ENCODE results near the gene MMP12.
"Not testable (repeated sequence)": the region's sequence is repeated elsewhere in the genome, so short reads cannot be mapped to it uniquely, and the experiment has no call there.

MMP12 gene

DNA sequence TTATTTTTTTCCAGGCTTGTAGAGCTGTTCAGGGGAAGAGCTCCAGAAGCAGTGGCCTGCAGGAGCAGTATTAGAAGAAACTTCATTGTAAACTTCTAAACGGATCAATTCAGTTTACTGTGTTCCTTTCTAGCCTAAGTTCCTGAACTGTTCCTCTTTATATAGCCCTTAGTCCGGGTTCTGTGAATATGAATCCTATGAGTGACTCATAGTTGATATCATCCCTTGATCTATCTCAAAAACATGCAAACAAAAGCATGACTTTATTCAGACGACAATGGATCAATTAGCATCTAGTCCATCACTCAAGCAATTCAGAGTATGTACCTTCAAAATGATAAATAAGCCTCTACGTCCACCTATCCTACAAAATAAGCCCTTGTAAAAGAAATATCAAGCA, at the start of gene MMP12:
MMP12 (minus strand) TSS at position 131 of the 400 bp plus-strand sequence; CDS start at position 86, 45 bp downstream.
- no peak for DNase-seq (ENCODE audit: low read depth)

DNA sequence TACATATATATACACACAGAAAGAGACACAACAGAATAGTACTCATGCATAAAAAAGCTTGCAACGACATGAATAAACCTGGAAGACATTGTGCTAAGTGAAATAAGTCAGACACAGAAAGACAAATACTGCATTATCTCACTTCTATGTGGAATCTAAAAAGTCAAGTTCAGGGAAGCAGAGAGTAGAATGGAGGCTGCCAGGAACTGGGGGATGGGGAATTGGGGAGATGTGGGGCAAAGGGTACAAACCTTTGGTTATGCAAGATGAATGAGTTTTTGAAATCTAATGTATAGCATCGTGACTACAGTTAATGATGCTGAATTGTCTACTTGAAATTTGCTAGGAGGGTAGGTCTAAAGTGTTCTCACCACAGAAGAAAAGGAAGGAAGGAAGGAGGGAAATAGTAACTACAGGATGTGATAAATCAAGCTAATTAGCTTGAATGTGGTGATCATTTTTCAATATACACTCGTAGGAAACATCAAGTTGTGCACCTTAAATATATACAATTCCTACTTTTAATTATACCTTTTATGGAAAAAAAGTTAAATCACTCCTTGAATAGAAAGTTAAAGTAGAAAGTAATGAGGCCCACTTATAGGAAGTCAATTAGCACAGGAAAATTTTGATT, 46.9 kb upstream of the MMP12 start:
- no peak for DNase-seq (ENCODE audit: low read depth)

DNA sequence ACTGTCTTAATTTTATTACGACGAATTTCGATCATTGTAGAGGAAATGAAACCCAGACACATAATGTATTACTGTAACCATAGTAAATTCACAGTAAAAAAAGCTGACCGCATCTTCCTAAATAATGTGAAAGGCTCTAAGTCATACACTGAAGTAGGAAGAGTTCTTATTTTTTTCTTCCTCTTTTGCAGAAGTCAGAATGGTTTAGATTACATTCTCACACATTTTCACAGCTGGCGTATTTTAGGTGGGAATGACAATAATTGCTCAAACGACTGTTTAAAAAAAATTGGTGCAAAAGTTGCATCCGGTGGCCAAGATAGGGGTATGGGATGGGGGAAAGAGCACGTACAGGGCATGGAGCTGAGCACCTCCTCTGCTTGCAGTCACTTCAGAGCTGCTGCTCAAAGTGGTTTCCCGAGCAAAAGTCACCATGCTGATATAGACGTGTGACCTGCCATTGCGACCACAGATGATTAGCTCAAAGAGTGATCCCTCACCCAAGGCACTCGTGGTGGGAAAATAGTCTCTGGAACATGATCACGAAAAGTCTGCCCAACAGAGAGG, 45.4 kb upstream of the MMP12 start:
- DNase-seq (ENCODE audit: low read depth), result no peak

DNA sequence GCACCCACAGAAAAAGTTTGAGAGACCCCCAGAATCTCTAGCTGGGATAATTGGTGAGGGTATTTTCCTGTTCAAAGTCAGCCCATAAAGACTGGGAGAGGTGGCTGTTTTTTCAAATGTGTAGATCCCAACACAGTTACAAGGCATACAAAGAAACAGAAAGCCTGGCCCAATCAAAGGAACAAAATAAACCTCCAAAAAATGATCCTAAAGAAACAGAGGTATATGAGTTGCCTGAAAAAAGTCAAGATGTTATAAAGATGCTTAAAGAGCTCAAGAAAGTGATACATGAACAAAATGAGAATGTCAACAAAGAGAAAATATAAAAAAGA, 40.2 kb upstream of the MMP12 start:
- no peak for DNase-seq (ENCODE audit: low read depth)

DNA sequence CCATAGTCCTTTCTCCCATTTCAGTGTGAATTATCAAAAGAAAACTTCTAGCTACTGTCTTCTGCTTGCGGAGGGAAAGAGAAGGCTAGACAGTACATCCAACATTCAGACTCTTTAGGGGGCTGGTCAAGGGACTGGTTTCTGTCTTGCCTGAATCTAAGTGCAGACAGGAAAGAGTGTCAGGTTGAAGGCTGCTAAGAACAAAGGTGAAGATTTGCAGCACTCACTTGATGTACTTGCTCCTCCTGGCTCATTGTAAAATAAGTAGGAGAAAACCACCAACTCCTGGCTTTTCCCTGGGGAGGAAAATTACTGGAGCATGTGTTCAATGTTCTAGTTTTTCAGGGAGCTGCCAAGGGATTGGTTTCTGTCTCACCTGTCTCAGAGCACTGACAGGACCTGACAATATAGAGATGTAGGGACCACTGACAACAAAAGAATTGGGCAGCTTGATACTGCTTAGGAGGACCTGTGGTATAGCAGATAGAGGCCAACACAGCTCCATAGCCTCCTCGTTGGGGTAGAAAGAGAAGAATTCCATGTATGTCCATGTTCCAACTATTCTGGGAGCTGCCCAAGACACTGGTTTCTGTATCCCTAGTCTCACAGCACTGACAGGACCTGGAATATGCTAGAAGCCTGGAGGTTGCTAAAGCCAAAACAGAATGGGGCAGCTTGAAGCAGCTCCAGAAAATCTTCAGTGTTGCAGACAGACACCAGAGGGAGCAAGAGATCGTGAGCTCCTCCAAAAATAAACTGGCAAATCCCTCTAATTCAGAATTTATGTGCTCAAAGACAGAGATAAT, 39.7 kb upstream of the MMP12 start:
- no peak for DNase-seq (ENCODE audit: low read depth)

DNA sequence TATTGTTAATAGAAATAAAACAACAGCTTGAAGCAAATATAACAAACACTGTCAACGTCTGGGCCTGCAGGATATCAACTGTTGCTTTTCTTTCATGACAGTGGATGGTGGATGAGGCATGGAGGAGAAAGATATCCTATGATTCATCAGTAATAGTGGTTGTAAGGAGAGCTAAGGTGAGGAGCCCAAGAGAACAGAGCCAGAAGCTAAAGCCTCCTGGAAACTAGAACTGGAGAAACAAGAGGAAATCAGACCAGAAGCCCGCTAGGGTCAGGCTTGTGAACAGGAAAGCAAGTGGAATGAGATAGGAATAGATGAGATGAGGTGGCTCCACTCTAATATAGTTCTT, 37.7 kb upstream of the MMP12 start:
- DNase-seq (ENCODE audit: low read depth), result no peak

DNA sequence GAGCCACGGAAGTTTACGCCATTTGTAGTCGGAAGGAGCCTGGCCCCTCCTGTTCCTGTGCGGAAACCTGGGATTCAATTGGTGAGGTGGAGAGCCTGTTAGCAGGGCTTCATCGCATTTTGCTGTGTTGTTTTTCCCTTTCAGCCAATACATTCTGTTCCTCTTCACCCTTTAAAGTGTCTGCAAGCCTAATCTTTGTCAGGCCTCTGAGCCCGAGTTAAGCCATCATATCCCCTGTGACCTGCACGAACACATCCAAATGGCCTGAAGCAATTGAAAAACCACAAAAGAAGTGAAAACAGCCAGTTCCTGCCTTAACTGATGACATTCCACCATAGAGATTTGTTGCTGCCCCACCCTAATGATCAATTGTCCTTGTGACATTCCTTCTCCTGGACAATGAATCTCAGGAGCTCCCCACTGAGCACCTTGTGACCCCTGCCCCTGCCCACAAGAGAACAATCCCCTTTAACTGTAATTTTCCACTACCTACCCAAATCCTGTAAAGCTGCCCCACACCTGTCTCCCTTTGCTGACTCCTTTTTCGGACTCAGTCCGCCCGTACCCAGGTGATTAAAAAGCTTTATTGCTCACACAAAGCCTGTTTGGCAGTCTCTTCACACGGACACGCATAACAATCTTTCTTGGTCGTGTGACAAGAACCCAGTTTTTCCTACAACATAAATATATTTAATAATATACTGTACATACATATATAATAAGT, 37.1 kb upstream of the MMP12 start:
- no peak for DNase-seq (ENCODE audit: low read depth)

DNA sequence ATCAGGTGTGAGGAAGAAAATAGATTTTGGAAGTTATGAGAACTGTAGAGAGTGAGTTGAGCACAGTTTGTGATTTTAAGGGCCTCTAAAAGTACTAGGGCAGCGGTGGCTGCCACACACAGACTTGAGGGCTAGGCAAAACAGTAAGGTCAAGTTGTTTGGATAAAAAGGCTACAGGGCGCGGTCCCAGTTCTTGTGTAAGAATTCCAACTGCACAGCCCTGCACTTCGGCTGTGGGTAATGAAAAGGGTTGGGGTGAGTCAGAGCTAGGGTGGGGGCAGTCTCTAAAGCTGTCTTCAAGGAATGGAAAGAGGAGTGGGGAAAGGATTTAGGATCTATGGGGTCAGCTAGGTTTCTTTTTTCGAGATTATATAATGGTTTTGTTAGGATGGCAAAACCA, 31.1 kb upstream of the MMP12 start:
- not testable (repeated sequence) for DNase-seq (ENCODE audit: low read depth)

DNA sequence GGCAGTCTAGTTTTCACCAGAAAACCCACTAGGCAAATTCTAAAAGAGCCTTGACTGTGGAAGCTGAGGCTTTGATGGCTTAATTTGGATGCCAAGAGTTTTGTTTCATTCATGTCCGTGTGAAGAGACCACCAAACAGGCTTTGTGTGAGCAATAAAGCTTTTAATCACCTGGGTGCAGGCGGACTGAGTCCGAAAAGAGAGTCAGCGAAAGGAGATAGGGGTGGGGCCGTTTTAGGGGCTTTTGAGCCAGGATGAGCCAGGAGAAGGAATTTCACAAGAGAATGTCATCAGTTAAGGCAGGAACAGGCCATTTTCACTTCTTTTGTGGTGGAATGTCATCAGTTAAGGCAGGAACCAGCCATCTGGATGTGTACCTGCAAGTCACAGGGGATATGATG, 29.1 kb upstream of the MMP12 start:
- DNase-seq (ENCODE audit: low read depth), result not testable (repeated sequence)

DNA sequence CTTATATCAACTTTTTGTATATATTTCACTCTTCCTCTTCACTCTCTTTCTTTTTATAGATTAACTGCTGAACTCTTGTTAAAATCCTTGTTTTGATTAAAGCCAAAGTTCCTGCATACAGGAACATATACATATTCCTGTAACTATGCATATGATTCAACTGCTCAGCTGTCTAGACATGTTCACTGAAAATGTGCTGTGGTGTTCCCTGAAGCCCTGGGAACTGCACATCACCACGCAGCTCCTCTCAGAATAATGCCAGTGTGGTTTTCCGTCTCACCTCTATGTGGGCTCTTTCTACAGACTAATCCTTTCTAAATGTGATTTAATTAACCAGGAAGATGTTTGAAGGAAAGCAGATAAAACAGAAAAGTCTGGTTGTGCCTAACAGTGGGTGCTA, 25.6 kb upstream of the MMP12 start:
- DNase-seq (ENCODE audit: low read depth), result no peak

DNA sequence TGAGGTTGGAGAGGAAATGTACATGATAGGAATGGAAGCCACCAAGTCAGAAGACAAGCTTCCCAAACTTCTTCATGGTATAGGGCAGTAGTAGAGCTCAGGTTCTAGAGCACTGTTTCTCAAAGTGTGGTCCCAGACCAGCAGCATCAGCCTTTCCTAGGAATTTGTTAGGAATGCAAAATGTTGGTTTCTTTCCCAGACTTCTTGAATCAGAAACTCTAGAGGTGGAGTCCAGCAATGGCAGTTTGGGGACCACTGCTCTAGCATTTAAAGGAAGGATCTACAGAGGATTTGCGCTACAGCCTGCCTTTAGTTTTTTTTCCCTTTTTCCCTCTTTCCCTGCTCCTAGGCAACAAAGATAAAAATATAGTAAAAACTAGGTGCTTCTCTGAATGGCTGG, 17.0 kb upstream of the MMP12 start:
- no peak for DNase-seq (ENCODE audit: low read depth)

DNA sequence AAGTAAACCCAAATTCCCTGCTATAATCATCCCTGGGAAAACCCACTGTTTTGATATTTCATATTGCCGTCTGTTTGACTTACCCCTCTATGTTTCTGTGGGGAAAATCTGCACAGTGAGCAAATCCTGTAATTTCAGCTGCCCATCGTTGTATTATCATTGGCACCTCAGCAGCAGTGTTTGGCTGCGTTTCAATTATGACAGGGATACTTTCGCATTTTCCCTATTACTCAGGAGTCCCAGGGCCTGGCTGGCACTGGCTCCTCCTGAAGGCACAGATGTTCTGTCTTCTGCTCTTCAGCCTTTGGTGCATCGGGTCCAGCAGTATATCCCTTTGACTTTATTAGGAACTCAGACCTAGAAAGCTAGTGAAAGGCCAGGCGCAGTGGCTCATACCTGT, 12.2 kb upstream of the MMP12 start:
- no peak for DNase-seq (ENCODE audit: low read depth)

DNA sequence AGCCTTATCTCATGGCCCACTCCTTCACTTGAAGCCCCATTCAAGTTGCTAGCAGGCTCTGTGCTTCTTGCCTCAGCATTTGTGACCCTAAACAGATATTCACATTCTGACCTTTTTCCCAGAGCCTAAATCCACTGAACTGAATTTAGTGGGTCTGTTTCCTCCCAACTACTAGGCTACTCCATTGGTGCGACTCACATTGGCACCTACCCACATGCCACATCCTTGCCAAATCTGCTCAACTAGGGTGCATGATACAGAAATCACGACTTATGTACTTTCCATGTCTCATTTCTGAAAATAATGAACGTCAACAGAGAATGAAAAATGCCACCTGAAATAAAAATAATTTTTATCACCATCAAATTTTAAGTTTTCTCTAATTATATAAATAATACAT, 8.4 kb upstream of the MMP12 start:
- no peak for DNase-seq (ENCODE audit: low read depth)

DNA sequence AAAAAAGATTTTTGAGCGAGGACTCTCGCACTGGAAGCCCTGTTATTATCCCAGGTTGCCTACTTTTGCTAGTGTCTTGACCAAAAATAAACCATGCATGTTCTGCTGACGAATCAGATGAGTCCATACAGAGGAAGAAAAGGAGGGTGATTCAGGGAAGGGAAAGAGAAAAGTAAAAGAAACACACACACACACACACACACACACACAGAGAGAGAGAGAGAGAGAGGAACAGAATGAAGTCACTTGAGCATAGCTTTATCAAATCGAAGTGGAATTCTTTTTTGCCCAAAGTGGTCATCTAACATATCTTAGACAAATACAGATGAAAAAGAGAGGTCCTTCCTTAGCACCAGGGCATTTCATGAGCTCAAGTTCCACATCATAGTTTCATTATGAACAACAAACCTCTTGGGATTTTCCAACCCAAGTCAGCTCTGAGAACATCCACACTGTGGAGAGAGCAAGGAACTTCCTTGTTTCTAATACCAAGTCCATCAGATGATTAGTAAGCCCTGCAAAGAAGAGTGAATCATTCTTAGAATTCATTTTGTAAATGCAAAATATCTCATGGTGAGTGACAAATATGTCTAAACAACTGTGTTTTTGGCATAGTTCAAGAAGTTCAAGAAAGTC, 7.7 kb upstream of the MMP12 start:
- DNase-seq (ENCODE audit: low read depth), result no peak

DNA sequence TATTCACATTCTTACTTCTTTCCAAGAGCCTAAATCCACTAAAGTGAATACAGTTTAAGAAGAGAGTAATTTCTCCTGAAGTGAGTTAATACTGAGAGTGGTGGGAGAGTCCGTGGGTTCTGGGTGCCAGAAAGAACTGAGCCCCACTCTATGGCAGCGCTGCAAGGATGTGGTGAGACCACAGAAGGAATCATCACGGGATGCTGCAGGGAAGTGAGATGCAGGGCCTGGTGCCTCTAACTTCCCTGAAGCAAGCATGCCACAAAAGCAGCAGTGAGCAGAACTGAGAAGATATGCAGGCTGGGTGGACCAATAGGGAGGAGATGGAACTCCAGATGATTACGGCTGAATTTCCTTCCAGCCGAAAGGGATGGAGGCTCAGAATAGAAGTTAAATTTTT, 5.0 kb upstream of the MMP12 start:
- no peak for DNase-seq (ENCODE audit: low read depth)

DNA sequence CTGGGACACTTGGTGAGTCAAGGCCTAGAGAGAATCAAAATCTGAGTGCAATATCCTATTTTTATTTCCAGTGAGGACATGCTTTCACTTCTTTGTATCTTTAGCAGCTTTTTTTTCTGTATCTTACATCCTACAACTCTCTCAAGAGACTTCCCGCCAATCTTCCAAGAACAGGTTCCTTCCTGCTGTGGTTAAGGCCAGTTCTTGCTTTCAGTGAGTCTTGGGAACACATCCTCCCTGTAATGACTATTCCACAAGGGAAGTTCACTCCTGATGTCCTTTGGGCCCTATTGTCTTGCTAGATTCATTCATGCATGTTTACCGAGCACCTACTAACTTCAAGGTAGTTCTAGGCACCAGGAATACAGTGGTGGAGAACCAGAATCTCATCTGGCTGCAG, 3.8 kb upstream of the MMP12 start:
- no peak for DNase-seq (ENCODE audit: low read depth)

DNA sequence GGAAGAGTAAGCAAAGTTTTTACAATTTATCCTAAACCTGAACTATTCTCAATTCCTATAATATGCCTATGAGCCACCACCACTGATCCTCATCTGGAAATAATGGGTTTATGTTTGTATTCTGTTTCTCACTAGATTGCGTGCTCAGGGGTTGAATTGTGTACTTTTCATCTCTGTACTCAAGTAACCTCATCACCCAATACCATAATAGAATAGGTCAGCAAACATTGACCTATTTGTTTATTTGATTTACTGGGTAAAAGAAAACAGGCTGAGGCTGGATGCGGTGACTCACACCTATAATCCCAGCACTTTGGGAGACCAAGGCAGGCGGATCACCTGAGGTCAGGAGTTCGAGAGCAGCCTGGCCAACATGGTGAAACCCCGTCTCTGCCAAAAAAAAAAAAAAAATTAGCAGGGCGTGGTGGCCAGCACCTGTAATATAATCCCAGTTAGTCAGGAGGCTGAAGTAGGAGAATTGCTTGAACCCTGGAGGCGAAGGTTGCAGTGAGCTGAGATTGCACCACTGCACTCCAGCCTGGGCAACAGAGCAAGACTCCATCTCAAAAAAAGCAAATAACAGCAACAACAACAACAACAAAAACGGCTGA, 5.3 kb downstream of the MMP12 start:
- not testable (repeated sequence) for DNase-seq (ENCODE audit: low read depth)

DNA sequence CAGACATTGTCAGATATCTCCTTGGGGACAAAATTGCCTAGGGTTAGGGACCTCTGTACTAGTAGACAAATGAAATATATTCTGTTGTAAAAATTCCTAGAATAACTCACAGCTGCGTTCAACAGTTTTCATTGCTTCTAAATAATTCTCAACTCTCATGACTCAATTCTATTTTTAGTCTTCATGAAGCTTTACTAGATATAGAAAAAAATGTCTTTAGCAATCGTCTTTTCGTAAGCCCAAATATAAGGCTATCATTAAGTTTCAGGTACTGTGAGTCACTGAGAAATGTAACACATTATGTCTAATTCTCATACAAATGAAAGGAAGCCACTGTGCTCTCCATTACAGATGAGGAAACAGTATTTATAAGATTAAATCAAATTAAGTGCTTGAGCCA, 6.4 kb downstream of the MMP12 start:
- DNase-seq (ENCODE audit: low read depth), result no peak

DNA sequence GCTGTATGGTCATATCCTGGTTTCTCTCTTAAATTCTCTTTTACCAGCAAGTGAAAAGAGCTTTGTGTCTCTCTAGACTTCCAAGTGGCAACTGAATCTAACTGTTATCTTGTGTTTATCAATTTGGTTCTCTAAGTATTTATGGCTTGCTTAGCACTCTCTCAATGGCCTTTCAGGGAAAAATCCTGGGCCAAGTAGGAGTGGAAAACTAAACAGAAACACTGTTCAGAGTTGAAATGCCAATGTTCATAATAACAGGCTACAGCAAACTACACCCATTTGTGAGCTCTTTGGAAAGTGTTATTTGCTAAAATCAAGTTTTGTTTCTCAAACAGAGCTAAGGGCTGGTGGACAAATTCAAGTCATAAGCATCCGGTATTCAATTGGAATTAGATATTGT, 10.1 kb downstream of the MMP12 start:
- no peak for DNase-seq (ENCODE audit: low read depth)

DNA sequence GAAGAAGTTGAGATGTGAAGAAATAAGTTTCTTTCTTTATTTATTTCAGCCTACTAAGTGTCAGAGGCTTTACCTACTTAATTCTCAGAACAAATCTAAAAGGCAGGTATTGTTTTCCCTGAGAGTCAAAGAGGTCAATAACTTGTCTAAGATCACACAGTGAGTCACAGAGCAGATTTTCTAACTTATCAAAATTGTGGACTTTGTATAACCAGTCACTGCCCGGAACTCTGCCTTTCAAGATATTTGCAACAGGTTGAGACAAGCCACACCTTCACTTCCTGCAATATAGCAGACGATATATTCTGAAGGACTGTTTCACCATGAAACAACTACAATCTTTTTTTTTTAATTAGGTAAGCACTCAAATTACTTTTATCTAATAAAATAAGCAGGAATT, 20.8 kb downstream of the MMP12 start:
- DNase-seq (ENCODE audit: low read depth), result no peak

DNA sequence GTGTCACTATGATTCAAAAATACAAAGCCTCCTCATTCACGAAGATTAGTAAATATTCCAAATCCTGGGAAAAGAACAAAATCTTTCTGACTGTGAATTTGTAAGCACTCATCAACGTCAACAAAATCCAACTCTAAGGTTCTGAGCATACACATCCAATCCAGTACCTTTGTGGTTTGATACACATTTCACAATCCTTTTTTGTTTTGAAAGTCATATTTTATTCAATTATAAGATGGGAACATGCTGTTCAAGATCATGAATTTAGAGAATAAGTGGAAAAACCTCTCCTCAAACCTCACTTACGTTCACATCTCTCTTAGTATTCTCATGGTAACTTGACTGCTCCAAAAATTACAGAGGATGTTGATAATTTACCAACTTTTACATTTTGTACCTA, 21.7 kb downstream of the MMP12 start:
- no peak for DNase-seq (ENCODE audit: low read depth)
